ENCODE measurements around the gene COA7.

COA7 gene

GRCh38 chr1:52669696-52670095, 28.5 kb downstream of the COA7 start:
- peak; percentile 85 for DNase-seq (ENCODE audit: low spot score)

GRCh38 chr1:52668711-52669110, 29.4 kb downstream of the COA7 start:
- peak; percentile 19 for DNase-seq (ENCODE audit: low spot score)

GRCh38 chr1:52667984-52668383, 30.2 kb downstream of the COA7 start:
- no peak for DNase-seq (ENCODE audit: low spot score)

- DNase-seq (ENCODE audit: low spot score): no peak
Observed at GRCh38 chr1:52667290-52667689, 30.9 kb downstream of the COA7 start.

- no peak for DNase-seq (ENCODE audit: low spot score)
Observed at GRCh38 chr1:52665006-52665941, 32.9 kb downstream of the COA7 start.

- DNase-seq (ENCODE audit: low spot score): no peak
Observed at GRCh38 chr1:52663716-52664115, 34.4 kb downstream of the COA7 start.

- peak; percentile 38 for DNase-seq (ENCODE audit: low spot score)
Observed at GRCh38 chr1:52662645-52663313, 35.4 kb downstream of the COA7 start.

GRCh38 chr1:52660807-52661206, 37.3 kb downstream of the COA7 start:
- DNase-seq (ENCODE audit: low spot score): no peak

- DNase-seq (ENCODE audit: low spot score): no peak
Observed at GRCh38 chr1:52659851-52660596, 38.1 kb downstream of the COA7 start.

- no peak for DNase-seq (ENCODE audit: low spot score)
Observed at GRCh38 chr1:52659356-52659755, 38.8 kb downstream of the COA7 start.

- no peak for DNase-seq (ENCODE audit: low spot score)
Observed at GRCh38 chr1:52658795-52659194, 39.4 kb downstream of the COA7 start.

GRCh38 chr1:52657702-52658101, 40.4 kb downstream of the COA7 start:
- DNase-seq (ENCODE audit: low spot score): no peak

- no peak for DNase-seq (ENCODE audit: low spot score)
Observed at GRCh38 chr1:52654063-52654462, 44.1 kb downstream of the COA7 start.

GRCh38 chr1:52653207-52653849, 44.8 kb downstream of the COA7 start:
- no peak for DNase-seq (ENCODE audit: low spot score)

GRCh38 chr1:52651904-52652303, 46.2 kb downstream of the COA7 start:
- no peak for DNase-seq (ENCODE audit: low spot score)

GRCh38 chr1:52645261-52645660, 52.9 kb downstream of the COA7 start:
- no peak for DNase-seq (ENCODE audit: low spot score)

- no peak for DNase-seq (ENCODE audit: low spot score)
Observed at GRCh38 chr1:52641307-52641706, 56.8 kb downstream of the COA7 start.

GRCh38 chr1:52640697-52641096, 57.5 kb downstream of the COA7 start:
- DNase-seq (ENCODE audit: low spot score): no peak

GRCh38 chr1:52637946-52638345, 60.2 kb downstream of the COA7 start:
- no peak for DNase-seq (ENCODE audit: low spot score)

GRCh38 chr1:52636721-52637695, 61.1 kb downstream of the COA7 start:
- no peak for DNase-seq (ENCODE audit: low spot score)

Data from hepatic stellate cell (primary cell).